ENCODE data around the gene TRPC4AP. TPM values are rescaled to one million over a fixed set of nuclear protein-coding genes. Genes with fewer than 3 reads are reported as not detected.

Gene TRPC4AP
- total and polyA plus RNA-seq, 2 of the 8 experiments (the other 6 are each of a cell fraction or from before 2014, with no cell fraction given) = 73.1 to 74.8 TPM

GRCh38 chr20:34974246-34974645 is 118.4 kb downstream of the TRPC4AP start:
- H3K4me3 ChIP-seq (ENCODE audit: extremely low read depth in 1 of 4, insufficient read depth in 2 of 4, low read depth in 3 of 4, low read length in 4 of 4) = no peak overlapping the region
- no peak overlapping the region for H4K8ac ChIP-seq (ENCODE audit: extremely low read depth, insufficient read depth, low read length)
- H4K91ac ChIP-seq (replicated peaks; ENCODE audit: insufficient read length, low read length) = no peak overlapping the region
- no peaks in the 10 kb centered on the region for H3K23me2 ChIP-seq (ENCODE audit: low read depth, low read length)
- no peaks in the 10 kb centered on the region for H3K79me2 ChIP-seq (ENCODE audit: control insufficient read depth in 1 of 2, insufficient read depth in 2 of 2, low read length in 2 of 2)
- H3K4me1 ChIP-seq (replicated peaks in 1 of 4; ENCODE audit: control insufficient read depth in 3 of 4, insufficient read depth in 4 of 4, low read length in 3 of 4) = peaks cover 0 to 8% (median 0%) of the 10 kb centered on the region in 4 experiments; a peak in 2 of 7 replicates
- H3K4ac ChIP-seq (replicated peaks; ENCODE audit: insufficient read length, low read depth, low read length) = no peak overlapping the region
- no peak overlapping the region for H2BK12ac ChIP-seq (ENCODE audit: low read depth, low read length)
- H3K18ac ChIP-seq (ENCODE audit: extremely low read depth, low read length) = no peak overlapping the region
- DNase-seq (ENCODE audit: low read depth in 1 of 2, low spot score in 2 of 2) (no peak), FAIRE-seq (no peak)
- H3K4me2 ChIP-seq (ENCODE audit: insufficient read depth in 1 of 2, low read depth in 2 of 2, low read length in 2 of 2) = no peak overlapping the region
- H2BK20ac ChIP-seq (ENCODE audit: low read length) = no peak overlapping the region
- no peak overlapping the region for H3K23ac ChIP-seq (ENCODE audit: insufficient read length)
- CTCF ChIA-PET (ENCODE audit: partially characterized antibody) = interaction anchor here (0.6 to 6.9 kb wide), 6 partner anchors 17 to 511 kb away, joined by 3 to 26 read pairs (median 4); partner anchors contain the start of gene GGT7
- no peak overlapping the region for H3K27ac ChIP-seq (ENCODE audit: low read depth, low read length)
- no peaks in the 10 kb centered on the region for H4K20me1 ChIP-seq (replicated peaks in 1 of 2; ENCODE audit: control insufficient read depth in 1 of 2, insufficient read depth in 2 of 2, low read length in 2 of 2)
- H3K9me3 ChIP-seq (ENCODE audit: insufficient read depth in 2 of 2, low read depth in 1 of 2, low read length in 1 of 2) = no peaks in the 10 kb centered on the region
- no peak overlapping the region for H4K5ac ChIP-seq (ENCODE audit: insufficient read length, low read depth, low read length)
- H2BK5ac ChIP-seq (ENCODE audit: low read depth, low read length) = no peak overlapping the region
- H2BK120ac ChIP-seq (replicated peaks; ENCODE audit: low read depth, low read length) = no peak overlapping the region
- no peaks in the 10 kb centered on the region for H3K79me1 ChIP-seq (ENCODE audit: low read depth, low read length)
- 64% methylated on average over 3 of the region's 4 CpGs; no CpG with 5 or more reads in 1 of the 2 experiments for WGBS, 2 experiments (ENCODE audit: extremely low coverage in 1 of 2, insufficient coverage in 1 of 2, insufficient read length in 1 of 2, insufficient replicate concordance in 2 of 2, low coverage in 1 of 2, low lambda C conversion rate in 2 of 2, missing lambda C conversion rate in 1 of 2)
- 0 out of 2 replicates have a peak overlapping the region, but pooled peaks have one; percentile 2 for H2BK15ac ChIP-seq (ENCODE audit: low read length)
- POLR2A ChIA-PET (ENCODE audit: partially characterized antibody) = interaction anchor here (1.2 kb wide), 1 partner anchor 289 kb away, joined by 6 read pairs; no protein-coding TSS in a partner anchor
- no peak overlapping the region for H3K14ac ChIP-seq (ENCODE audit: insufficient read length)
- H3K27me3 ChIP-seq (replicated peaks in 1 of 4; ENCODE audit: control insufficient read depth in 3 of 4, extremely low read depth in 1 of 4, insufficient read depth in 3 of 4, low read length in 3 of 4) = no peaks in the 10 kb centered on the region; a peak in 1 of 7 replicates
- no peaks in the 10 kb centered on the region for H3K36me3 ChIP-seq (ENCODE audit: control insufficient read depth in 2 of 4, insufficient read depth in 4 of 4, low read length in 3 of 4)
- no peak overlapping the region for H3K9ac ChIP-seq (replicated peaks in 1 of 4; ENCODE audit: extremely low read depth in 1 of 4, low read depth in 3 of 4, low read length in 3 of 4)
- no peak overlapping the region for H3K56ac ChIP-seq (replicated peaks; ENCODE audit: insufficient read length, low read depth, low read length)
- H2AFZ ChIP-seq (ENCODE audit: low read length) = no peak overlapping the region
- no peak overlapping the region for H2AK5ac ChIP-seq (ENCODE audit: low read depth, low read length)
- no peak for TF ChIP-seq EGR1 (IDR thresholded peaks at IDR 0.05; ENCODE audit: borderline replicate concordance, low read depth, low read length)
- TF ChIP-seq MAX (IDR thresholded peaks at IDR 0.05) = no peak
- no peak for TF ChIP-seq MAFK (IDR thresholded peaks at IDR 0.05; ENCODE audit: low read depth, low read length)
- no peak for TF ChIP-seq BCL11A (IDR thresholded peaks at IDR 0.05; ENCODE audit: low read depth in 2 of 2, low read length in 2 of 2)
- TF ChIP-seq POU5F1 (IDR thresholded peaks at IDR 0.05; ENCODE audit: low read depth, low read length) = no peak
- TF ChIP-seq TCF12 (IDR thresholded peaks at IDR 0.05; ENCODE audit: low read depth, low read length) = no peak
- TF ChIP-seq KDM5A (IDR thresholded peaks at IDR 0.05; ENCODE audit: low read length) = no peak
- no peak for TF ChIP-seq CREB1 (IDR thresholded peaks at IDR 0.05)
- no peak for TF ChIP-seq TEAD4 (IDR thresholded peaks at IDR 0.05; ENCODE audit: low read depth, low read length)
- no peak for TF ChIP-seq RFX5 (IDR thresholded peaks at IDR 0.05; ENCODE audit: borderline replicate concordance, low read depth, low read length)
- no peak for TF ChIP-seq JUND (IDR thresholded peaks at IDR 0.05; ENCODE audit: low read length)
- no peak for TF ChIP-seq CHD2 (IDR thresholded peaks at IDR 0.05; ENCODE audit: low read length)
- no peak for TF ChIP-seq KDM4A (IDR thresholded peaks at IDR 0.05; ENCODE audit: low read depth, low read length, severe bottlenecking)
- TF ChIP-seq CHD1 (IDR thresholded peaks at IDR 0.05; ENCODE audit: low read depth, low read length) = no peak
- TF ChIP-seq ZNF274 (IDR thresholded peaks at IDR 0.05; ENCODE audit: borderline replicate concordance, extremely low read depth, low read length) = no peak
- no peak for TF ChIP-seq POLR2A (IDR thresholded peaks at IDR 0.05; ENCODE audit: control extremely low read depth in 1 of 2, low read depth in 2 of 2, low read length in 2 of 2)

Measured in H1 (cell line).